Heart left ventricle (tissue), 13 donors: ENCODE results near the gene PARD3B.
A peak's percentile ranks its signal among the peaks of the same experiment; 100 is the strongest.

Source experiments
- POLR2A ChIP-seq, 2 donors: fragments of 450-650 bp; IDR thresholded peaks; one replicate each; pipeline ENCODE4 v1.6.1; 2017; ENCODE audit warnings: antibody characterized with exemption in 2 of 2, mild to moderate bottlenecking in 2 of 2, moderate library complexity in 2 of 2
- TF ChIP-seq, protein P1 (sequence below), 12 donors: fragments of 200-600 bp; sonication (generic) in 4 of 12; IDR thresholded peaks; one replicate each; pipeline versions ENCODE4 v1.5.0 to v1.8.0; 2018 to 2022; ENCODE audit warnings: antibody characterized with exemption in 12 of 12, mild to moderate bottlenecking in 5 of 12
- donor health status: ischemic (EF 13 %, LVEDD 7.1; RV severe dilation, severe dysfunction).
- donor health status: DM: no; HTN: yes; CAD: no.
- donor health status: DM: no; HTN: no; CAD: no.
- donor health status: ischemic (EF 25% LVEDD 6.9; RV normal size, moderate dysfunction).
- donor health status: ischemic (EF 25% LVEDD 5.7; RV mildly dilated, moderate dysfunction).
- donor health status: ischemic (EF 35%, LVEDD 5.7; RV mildly dilated, moderate dysfunction).
- donor health status: nonischemic (EF 11% LVEDD 7.7; RV severe dilation, severe dysfunction).
- donor health status: DM: yes; HTN: yes; CAD: no.
- donor health status: PGD.
- donor health status: ischemic (EF 29% LVEDD 5.4; RV normal size, mild dysfunction).
- donor health status: nonischemic (EF 23%, LVEDD 6.1; RV moderate dilation, normal function).

- TF ChIP-seq, protein P1, sequence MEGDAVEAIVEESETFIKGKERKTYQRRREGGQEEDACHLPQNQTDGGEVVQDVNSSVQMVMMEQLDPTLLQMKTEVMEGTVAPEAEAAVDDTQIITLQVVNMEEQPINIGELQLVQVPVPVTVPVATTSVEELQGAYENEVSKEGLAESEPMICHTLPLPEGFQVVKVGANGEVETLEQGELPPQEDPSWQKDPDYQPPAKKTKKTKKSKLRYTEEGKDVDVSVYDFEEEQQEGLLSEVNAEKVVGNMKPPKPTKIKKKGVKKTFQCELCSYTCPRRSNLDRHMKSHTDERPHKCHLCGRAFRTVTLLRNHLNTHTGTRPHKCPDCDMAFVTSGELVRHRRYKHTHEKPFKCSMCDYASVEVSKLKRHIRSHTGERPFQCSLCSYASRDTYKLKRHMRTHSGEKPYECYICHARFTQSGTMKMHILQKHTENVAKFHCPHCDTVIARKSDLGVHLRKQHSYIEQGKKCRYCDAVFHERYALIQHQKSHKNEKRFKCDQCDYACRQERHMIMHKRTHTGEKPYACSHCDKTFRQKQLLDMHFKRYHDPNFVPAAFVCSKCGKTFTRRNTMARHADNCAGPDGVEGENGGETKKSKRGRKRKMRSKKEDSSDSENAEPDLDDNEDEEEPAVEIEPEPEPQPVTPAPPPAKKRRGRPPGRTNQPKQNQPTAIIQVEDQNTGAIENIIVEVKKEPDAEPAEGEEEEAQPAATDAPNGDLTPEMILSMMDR (IDR thresholded peaks at IDR 0.05), result peak in 1 of 12 donors; percentile 9
- no peak for TF ChIP-seq POLR2A (IDR thresholded peaks at IDR 0.05)
Observed at GRCh38 chr2:205539603-205540002, 994.3 kb downstream of the PARD3B start.
